Measurements from ENCODE around the gene PSKH1.
"Not testable (repeated sequence)": the region's sequence is repeated elsewhere in the genome, so short reads cannot be mapped to it uniquely, and the experiment has no call there.

Gene PSKH1

DNA sequence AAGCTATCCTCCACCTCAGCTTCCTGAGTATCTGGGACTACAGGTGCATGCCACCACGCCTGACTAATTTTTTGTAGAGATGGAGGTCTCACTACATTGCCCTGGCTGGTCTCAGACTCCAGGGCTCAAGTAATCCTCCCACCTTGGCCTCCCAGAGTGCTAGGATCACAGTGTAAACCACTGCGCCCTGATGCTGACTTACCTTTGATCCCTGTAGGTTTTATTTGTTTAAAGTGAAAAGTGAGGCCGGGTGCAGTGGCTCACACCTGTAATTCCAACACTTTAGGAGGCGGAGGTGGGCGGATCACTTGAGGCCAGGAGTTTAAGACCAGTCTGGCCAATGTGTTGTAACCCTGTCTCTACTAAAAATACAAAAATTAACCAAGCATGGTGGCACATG, 8.7 kb downstream of the PSKH1 start:
- CTCF ChIA-PET = interaction anchor here (3.5 kb wide), 1 partner anchor 18 kb away, joined by 17 read pairs; the partner anchor contains the start of gene NRN1L
- TF ChIP-seq CTCF (IDR thresholded peaks at IDR 0.05; ENCODE audit: control extremely low read depth, extremely low read depth, low read depth, missing control alignments) = no peak
- no peak for DNase-seq (ENCODE audit: extremely low spot score)
- POLR2A ChIA-PET = interaction anchor here (0.7 kb wide), 1 partner anchor 335 kb away, joined by 3 read pairs; no protein-coding TSS in a partner anchor

DNA sequence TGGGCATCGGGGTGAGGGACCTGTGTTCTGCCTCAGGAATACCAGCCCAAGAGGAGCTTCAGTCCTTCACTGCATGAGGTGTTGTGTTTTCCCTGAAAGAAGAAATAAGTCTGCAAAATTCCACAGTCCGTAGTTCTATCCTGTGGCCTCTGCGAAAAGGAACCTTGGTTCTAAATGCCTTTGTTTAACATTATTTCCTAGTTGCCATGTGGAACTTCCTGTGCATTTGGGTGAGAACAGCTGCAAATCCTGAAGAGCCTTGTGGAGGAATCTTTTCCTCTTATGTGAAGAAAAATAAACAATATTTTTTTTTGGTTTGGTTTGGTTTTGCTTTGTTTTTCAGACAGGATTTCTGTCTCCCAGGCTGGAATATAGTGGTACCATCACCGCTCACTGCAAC, 9.8 kb downstream of the PSKH1 start:
- no peak for TF ChIP-seq CTCF (IDR thresholded peaks at IDR 0.05; ENCODE audit: control extremely low read depth, extremely low read depth, low read depth, missing control alignments)
- ChIA-PET POLR2A (no interaction called here), CTCF (interaction anchor here (1.6 kb wide), 1 partner anchor 42 kb away, joined by 3 read pairs; no protein-coding TSS in a partner anchor)
- DNase-seq (ENCODE audit: extremely low spot score) = no peak

DNA sequence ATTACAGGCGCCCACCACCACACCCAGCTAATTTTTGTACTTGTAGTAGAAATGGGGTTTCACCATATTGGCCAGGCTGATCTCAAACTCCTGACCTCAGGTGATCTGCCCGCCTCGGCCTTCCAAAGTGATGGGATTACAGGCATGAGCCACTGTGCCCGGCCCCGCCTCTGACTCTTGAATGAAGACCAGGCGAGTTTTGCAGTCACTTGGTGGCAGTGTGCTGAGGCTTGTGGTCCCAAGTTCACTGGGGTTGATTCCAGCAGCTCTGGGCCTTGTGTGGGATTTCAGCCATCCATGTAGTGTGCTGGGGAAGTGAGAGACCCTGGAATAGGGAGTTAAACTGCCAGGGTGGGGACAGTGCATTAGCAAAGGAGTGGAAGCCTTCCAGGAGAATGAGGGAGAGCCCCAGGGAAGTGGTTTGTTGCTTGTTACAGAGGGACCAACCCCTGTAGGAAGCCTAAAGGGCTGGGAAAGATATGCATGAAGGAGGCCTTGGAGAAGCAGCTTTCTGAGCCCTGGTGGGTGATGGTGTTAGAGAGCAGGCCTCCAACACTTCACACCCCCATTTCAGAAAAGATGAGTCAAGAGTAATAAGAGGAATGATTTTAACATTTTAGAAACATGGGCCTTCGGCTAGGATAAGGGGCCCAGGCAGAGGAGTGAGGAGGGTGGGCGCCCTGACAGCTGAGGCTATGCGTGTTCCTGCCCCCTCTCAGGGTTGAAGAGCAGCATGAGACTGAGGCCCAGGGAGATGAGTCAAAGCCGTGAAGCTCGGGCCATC, 14.5 kb downstream of the PSKH1 start:
- DNase-seq (ENCODE audit: extremely low spot score) = no peak

GRCh38 chr16:67909056-67909742, 16.1 kb downstream of the PSKH1 start:
- DNase-seq (ENCODE audit: extremely low spot score) = no peak
- CTCF ChIA-PET = interaction anchor here (0.8 to 2.3 kb wide), 5 partner anchors 19 to 237 kb away, joined by 3 to 10 read pairs (median 3); no protein-coding TSS in a partner anchor
- no peak for TF ChIP-seq CTCF (IDR thresholded peaks at IDR 0.05; ENCODE audit: control extremely low read depth, extremely low read depth, low read depth, missing control alignments)
- POLR2A ChIA-PET = no interaction called here

More for the DNA sequence above, 14.5 kb downstream of the PSKH1 start:
- TF ChIP-seq CTCF (IDR thresholded peaks at IDR 0.05; ENCODE audit: control extremely low read depth, extremely low read depth, low read depth, missing control alignments) = no peak
- ChIA-PET POLR2A (no interaction called here), CTCF (interaction anchor here (2.0 to 2.3 kb wide), 2 partner anchors 12 to 24 kb away, joined by 5 to 10 read pairs; no protein-coding TSS in a partner anchor)

GRCh38 chr16:67910158-67910557, 17.1 kb downstream of the PSKH1 start:
- DNase-seq (ENCODE audit: extremely low spot score) = no peak
- no peak for TF ChIP-seq CTCF (IDR thresholded peaks at IDR 0.05; ENCODE audit: control extremely low read depth, extremely low read depth, low read depth, missing control alignments)
- CTCF ChIA-PET = interaction anchor here (0.9 to 2.0 kb wide), 10 partner anchors 16 to 242 kb away, joined by 3 to 13 read pairs (median 4); partner anchors contain the start of gene NRN1L
- POLR2A ChIA-PET = interaction anchor here (0.6 kb wide), 1 partner anchor 20 kb away, joined by 3 read pairs; no protein-coding TSS in a partner anchor

- TF ChIP-seq CTCF (IDR thresholded peaks at IDR 0.05; ENCODE audit: control extremely low read depth, extremely low read depth, low read depth, missing control alignments) = no peak
- CTCF ChIA-PET = interaction anchor here (0.6 to 5.2 kb wide), 8 partner anchors 11 to 243 kb away, joined by 3 to 20 read pairs (median 4); no protein-coding TSS in a partner anchor
- POLR2A ChIA-PET = no interaction called here
- no peak for DNase-seq (ENCODE audit: extremely low spot score)
These were observed 21.9 kb downstream of the PSKH1 start for GRCh38 chr16:67914758-67915495.

DNA sequence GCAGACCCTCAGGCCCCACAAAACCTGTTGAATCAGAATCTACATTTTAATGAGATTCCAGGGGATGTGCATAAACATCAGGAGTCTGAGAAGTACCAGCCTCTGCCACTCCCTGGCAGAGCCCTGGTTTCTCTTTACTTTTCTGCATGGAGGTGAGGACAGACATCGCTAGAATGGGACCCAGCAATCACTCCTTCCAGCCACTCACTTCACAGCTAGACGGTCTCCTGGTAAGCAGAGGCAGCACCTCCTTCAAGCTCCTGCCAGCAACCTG, 22.4 kb downstream of the PSKH1 start:
- POLR2A ChIA-PET; DNase-seq (ENCODE audit: extremely low spot score): not testable (repeated sequence)
- CTCF ChIA-PET = interaction anchor here (0.6 to 5.2 kb wide), 5 partner anchors 13 to 125 kb away, joined by 3 to 20 read pairs (median 5); no protein-coding TSS in a partner anchor

All from GM10248 (cell line).